HCT116 (cell line): ENCODE data around the gene BORCS8.

Source experiments
- CTCF ChIP-seq, 3 experiments: fragments of 200-600 bp in 1 of 3; sonication (generic) in 1 of 3; IDR thresholded peaks in 2 of 3; conservative IDR thresholded peaks in 1 of 3; 2 replicates each; pipeline ENCODE4 v1.5.1; 2012 to 2017; ENCODE audit warnings: low read depth in 2 of 3, low read length in 2 of 3, antibody characterized with exemption in 1 of 3, borderline replicate concordance in 1 of 3, control low read depth in 1 of 3, mild to moderate bottlenecking in 1 of 3, mixed read lengths in 1 of 3, mixed run types in 1 of 3, moderate library complexity in 1 of 3; ENCODE audit not compliant: insufficient read depth in 1 of 3
- EGR1 ChIP-seq: IDR thresholded peaks from 2 replicates; pipeline ENCODE4 v1.6.1; 2012; ENCODE audit warnings: low read depth
- EZH2phosphoT487 ChIP-seq: fragments of 200-600 bp; IDR thresholded peaks from 2 replicates; pipeline ENCODE4 v1.6.1; 2018; ENCODE audit warnings: antibody characterized with exemption, borderline replicate concordance
- POLR2AphosphoS5 ChIP-seq: IDR thresholded peaks from 2 replicates; pipeline ENCODE4 v1.6.1; 2011; ENCODE audit warnings: mild to moderate bottlenecking, low read depth, low read length, moderate library complexity
- RAD21 ChIP-seq: IDR thresholded peaks from 2 replicates; pipeline ENCODE4 v1.6.1; 2012; ENCODE audit warnings: low read depth, mild to moderate bottlenecking

DNA sequence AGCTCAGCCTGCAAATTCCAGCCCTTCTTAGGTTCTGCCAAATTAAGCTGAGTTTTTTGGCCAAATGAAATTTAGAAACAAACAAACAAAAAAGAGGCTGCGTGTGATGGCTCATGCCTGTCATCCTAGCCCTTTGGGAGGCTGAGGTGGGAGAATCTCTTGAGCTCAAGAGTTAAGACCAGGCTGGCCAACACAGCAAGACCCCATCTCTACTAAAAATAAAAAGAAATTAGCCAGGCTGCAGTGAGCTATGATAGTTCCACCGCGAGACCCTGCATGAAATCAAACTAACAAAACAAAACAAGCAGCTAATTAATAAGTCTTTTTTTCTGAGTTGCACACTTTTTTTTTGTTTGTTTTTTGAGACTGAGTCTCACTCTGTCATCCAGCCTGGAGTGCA is 37.7 kb upstream of the BORCS8 start:
- TF ChIP-seq RAD21, result no peak
- TF ChIP-seq POLR2AphosphoS5, result no peak
- no peak for TF ChIP-seq EZH2phosphoT487
- no peak for TF ChIP-seq EGR1
- TF ChIP-seq CTCF (IDR thresholded peaks at IDR 0.05 in 2 of 3, conservative IDR thresholded peaks at IDR 0.05 in 1 of 3; ENCODE audit: borderline replicate concordance in 1 of 3, insufficient read depth in 1 of 3, low read depth in 2 of 3, low read length in 2 of 3), result no peak
